Stimulated activated naive B cell treated with anti-CD40 and anti-IgM and Interleukin-4, amounts not matched to agents 10 μg/mL and 1 μg/mL and 100 μg/mL, for 72 hours (primary cell): Measurements from ENCODE around the gene EGFL6.

Experiments used
- ATAC-seq, 2 donors: fragments of 150-1000 bp; cut with Tn5 transposase; replicated peaks; 2 replicates each; pipeline ENCODE4 v1.10.0; 2021; ENCODE audit warnings: moderate library complexity in 1 of 2
- DNase-seq: peaks from one replicate; pipeline ENCODE4 v3.0.0; 2021
- H3K27ac Mint-ChIP-seq: one replicate; pipeline ENCODE4 v1.8.0; 2022; ENCODE audit warnings: mild to moderate bottlenecking, mixed read lengths
- H3K27me3 Mint-ChIP-seq, 2 donors: one replicate each; pipeline ENCODE4 v1.8.0; 2022; ENCODE audit warnings: mixed read lengths in 2 of 2
- H3K36me3 Mint-ChIP-seq, 2 donors: one replicate each; pipeline ENCODE4 v1.8.0; 2022; ENCODE audit warnings: mixed read lengths in 2 of 2, mild to moderate bottlenecking in 1 of 2
- H3K4me1 Mint-ChIP-seq, 2 donors: one replicate each; pipeline ENCODE4 v1.8.0; 2022; ENCODE audit warnings: mixed read lengths in 2 of 2, mild to moderate bottlenecking in 1 of 2
- H3K4me3 Mint-ChIP-seq, 2 donors: one replicate each; pipeline ENCODE4 v1.8.0; 2022; ENCODE audit warnings: mild to moderate bottlenecking in 2 of 2, mixed read lengths in 2 of 2, moderate library complexity in 1 of 2
- H3K9me3 Mint-ChIP-seq, 2 donors: one replicate each; pipeline ENCODE4 v1.8.0; 2022; ENCODE audit warnings: mixed read lengths in 2 of 2, mild to moderate bottlenecking in 1 of 2

EGFL6 gene

GRCh38 chrX:13565511-13565910 lies 3.9 kb upstream of the EGFL6 start:
- Mint-ChIP-seq H3K27me3 (peaks cover 23 to 53% of the 10 kb centered on the region in 2 donors), H3K36me3 (no peaks in the 10 kb centered on the region), H3K4me1 (peaks cover 3 to 6% of the 10 kb centered on the region in 2 donors), H3K9me3 (no peaks in the 10 kb centered on the region), H3K27ac (no peak overlapping the region), H3K4me3 (no peak overlapping the region)
- no peak for DNase-seq
- ATAC-seq = no peak

- Mint-ChIP-seq H3K4me1 (peaks cover 3 to 6% of the 10 kb centered on the region in 2 donors), H3K36me3 (no peaks in the 10 kb centered on the region), H3K9me3 (no peaks in the 10 kb centered on the region), H3K4me3 (peak overlapping the region in 1 of 2 donors; percentile 56), H3K27me3 (peaks cover 23 to 47% of the 10 kb centered on the region in 2 donors), H3K27ac (no peak overlapping the region)
- DNase-seq (no peak), ATAC-seq (no peak)
Measured at GRCh38 chrX:13570261-13570605, 832 bp downstream of the EGFL6 start.

GRCh38 chrX:13571136-13571535 lies 1.7 kb downstream of the EGFL6 start:
- H3K4me3 Mint-ChIP-seq = no peak overlapping the region
- peaks cover 23 to 43% of the 10 kb centered on the region in 2 donors for H3K27me3 Mint-ChIP-seq
- no peak overlapping the region for H3K27ac Mint-ChIP-seq

GRCh38 chrX:13574600-13574999 lies 5.2 kb downstream of the EGFL6 start:
- H3K9me3 Mint-ChIP-seq = peaks cover 0 to 1% of the 10 kb centered on the region in 2 donors
- ATAC-seq = peak in 1 of 2 donors; percentile 18
- peaks cover 3 to 6% of the 10 kb centered on the region in 2 donors for H3K4me1 Mint-ChIP-seq
- H3K27me3 Mint-ChIP-seq = peaks cover 13 to 22% of the 10 kb centered on the region in 2 donors
- H3K27ac Mint-ChIP-seq = no peak overlapping the region
- no peak overlapping the region for H3K4me3 Mint-ChIP-seq
- DNase-seq = no peak
- no peaks in the 10 kb centered on the region for H3K36me3 Mint-ChIP-seq

More at GRCh38 chrX:13571136-13571535, 1.7 kb downstream of the EGFL6 start:
- ATAC-seq (no peak), DNase-seq (no peak)
- Mint-ChIP-seq H3K4me1 (peaks cover 3 to 6% of the 10 kb centered on the region in 2 donors), H3K9me3 (peaks cover 0 to 1% of the 10 kb centered on the region in 2 donors), H3K36me3 (no peaks in the 10 kb centered on the region)

- ATAC-seq (no peak), DNase-seq (no peak)
- no peaks in the 10 kb centered on the region for H3K4me1 Mint-ChIP-seq
- H3K36me3 Mint-ChIP-seq = no peaks in the 10 kb centered on the region
- no peak overlapping the region for H3K27ac Mint-ChIP-seq
- peaks cover 0 to 1% of the 10 kb centered on the region in 2 donors for H3K9me3 Mint-ChIP-seq
- peaks cover 0 to 21% of the 10 kb centered on the region in 2 donors for H3K27me3 Mint-ChIP-seq
- H3K4me3 Mint-ChIP-seq = no peak overlapping the region
Measured at GRCh38 chrX:13579661-13580060, 10.3 kb downstream of the EGFL6 start.

- no peak for DNase-seq
- H3K4me1 Mint-ChIP-seq = no peaks in the 10 kb centered on the region
Measured at GRCh38 chrX:13581554-13581953, 12.2 kb downstream of the EGFL6 start.

GRCh38 chrX:13587786-13588477 lies 18.5 kb downstream of the EGFL6 start:
- ATAC-seq (no peak), DNase-seq (no peak)
- peaks cover 0 to 2% of the 10 kb centered on the region in 2 donors for H3K9me3 Mint-ChIP-seq
- H3K4me3 Mint-ChIP-seq = no peak overlapping the region
- H3K36me3 Mint-ChIP-seq = peaks cover 0 to 3% of the 10 kb centered on the region in 2 donors
- peaks cover under 1 to 52% of the 10 kb centered on the region in 2 donors for H3K27me3 Mint-ChIP-seq
- H3K27ac Mint-ChIP-seq = no peak overlapping the region
- H3K4me1 Mint-ChIP-seq = no peaks in the 10 kb centered on the region

More at GRCh38 chrX:13581554-13581953, 12.2 kb downstream of the EGFL6 start:
- no peak for ATAC-seq
- Mint-ChIP-seq H3K4me3 (no peak overlapping the region), H3K27me3 (peaks cover 0 to 36% of the 10 kb centered on the region in 2 donors), H3K9me3 (no peaks in the 10 kb centered on the region), H3K27ac (no peak overlapping the region), H3K36me3 (no peaks in the 10 kb centered on the region)

- no peak overlapping the region for H3K27ac Mint-ChIP-seq
- peaks cover 0 to 3% of the 10 kb centered on the region in 2 donors for H3K36me3 Mint-ChIP-seq
- H3K27me3 Mint-ChIP-seq = peaks cover 6 to 53% of the 10 kb centered on the region in 2 donors
- H3K4me3 Mint-ChIP-seq = no peak overlapping the region
- DNase-seq = no peak
- no peak for ATAC-seq
- no peaks in the 10 kb centered on the region for H3K4me1 Mint-ChIP-seq
- H3K9me3 Mint-ChIP-seq = peaks cover 0 to 2% of the 10 kb centered on the region in 2 donors
Measured at GRCh38 chrX:13590207-13590606, 20.8 kb downstream of the EGFL6 start.

- Mint-ChIP-seq H3K4me1 (no peaks in the 10 kb centered on the region), H3K27me3 (peaks cover 6 to 48% of the 10 kb centered on the region in 2 donors), H3K9me3 (peaks cover 0 to 2% of the 10 kb centered on the region in 2 donors), H3K4me3 (no peak overlapping the region), H3K36me3 (peaks cover 0 to 3% of the 10 kb centered on the region in 2 donors), H3K27ac (no peak overlapping the region)
- ATAC-seq = no peak
- DNase-seq = no peak
Measured at GRCh38 chrX:13590914-13591313, 21.5 kb downstream of the EGFL6 start.

GRCh38 chrX:13597874-13598273 lies 28.5 kb downstream of the EGFL6 start:
- Mint-ChIP-seq H3K27ac (no peak overlapping the region), H3K27me3 (peaks cover 6 to 46% of the 10 kb centered on the region in 2 donors), H3K4me1 (peaks cover 0 to 1% of the 10 kb centered on the region in 2 donors), H3K4me3 (no peak overlapping the region), H3K9me3 (no peaks in the 10 kb centered on the region), H3K36me3 (no peaks in the 10 kb centered on the region)
- no peak for ATAC-seq
- no peak for DNase-seq

- Mint-ChIP-seq H3K27me3 (peaks cover 0 to 40% of the 10 kb centered on the region in 2 donors), H3K27ac (no peak overlapping the region), H3K4me1 (peaks cover 0 to 1% of the 10 kb centered on the region in 2 donors), H3K9me3 (no peaks in the 10 kb centered on the region), H3K4me3 (no peak overlapping the region), H3K36me3 (no peaks in the 10 kb centered on the region)
- no peak for DNase-seq
- ATAC-seq = no peak
Measured at GRCh38 chrX:13598877-13599276, 29.5 kb downstream of the EGFL6 start.

- peaks cover 0 to 1% of the 10 kb centered on the region in 2 donors for H3K4me1 Mint-ChIP-seq
- H3K27ac Mint-ChIP-seq = no peak overlapping the region
- no peak overlapping the region for H3K4me3 Mint-ChIP-seq
- DNase-seq (no peak), ATAC-seq (no peak)
- peaks cover 0 to 34% of the 10 kb centered on the region in 2 donors for H3K27me3 Mint-ChIP-seq
- H3K36me3 Mint-ChIP-seq = no peaks in the 10 kb centered on the region
- no peaks in the 10 kb centered on the region for H3K9me3 Mint-ChIP-seq
Measured at GRCh38 chrX:13599491-13599890, 30.1 kb downstream of the EGFL6 start.

GRCh38 chrX:13605611-13606010 lies 36.2 kb downstream of the EGFL6 start:
- ATAC-seq (no peak), DNase-seq (no peak)
- H3K9me3 Mint-ChIP-seq = no peaks in the 10 kb centered on the region
- H3K4me1 Mint-ChIP-seq = no peaks in the 10 kb centered on the region
- no peak overlapping the region for H3K4me3 Mint-ChIP-seq
- H3K27ac Mint-ChIP-seq = no peak overlapping the region
- peaks cover 0 to 23% of the 10 kb centered on the region in 2 donors for H3K27me3 Mint-ChIP-seq
- H3K36me3 Mint-ChIP-seq = no peaks in the 10 kb centered on the region

GRCh38 chrX:13607331-13607995 lies 38.1 kb downstream of the EGFL6 start:
- Mint-ChIP-seq H3K27ac (no peak overlapping the region), H3K4me3 (no peak overlapping the region), H3K36me3 (no peaks in the 10 kb centered on the region), H3K4me1 (no peaks in the 10 kb centered on the region), H3K27me3 (peaks cover 0 to 14% of the 10 kb centered on the region in 2 donors), H3K9me3 (no peaks in the 10 kb centered on the region)
- DNase-seq (no peak), ATAC-seq (no peak)

- Mint-ChIP-seq H3K4me3 (no peak overlapping the region), H3K27ac (no peak overlapping the region), H3K27me3 (peaks cover 0 to 9% of the 10 kb centered on the region in 2 donors), H3K36me3 (no peaks in the 10 kb centered on the region), H3K4me1 (no peaks in the 10 kb centered on the region), H3K9me3 (no peaks in the 10 kb centered on the region)
- ATAC-seq (no peak), DNase-seq (no peak)
Measured at GRCh38 chrX:13607996-13608365, 38.6 kb downstream of the EGFL6 start.
